ENCODE results near the gene PHKB.

Gene PHKB

GRCh38 chr16:47611042-47611441, 149.9 kb downstream of the PHKB start:
- no peaks in the 10 kb centered on the region for H3K27me3 ChIP-seq (replicated peaks; ENCODE audit: control insufficient read depth, insufficient read depth, low read length, poor library complexity, severe bottlenecking)
- peaks cover 12% of the 10 kb centered on the region for H3K36me3 ChIP-seq (ENCODE audit: control insufficient read depth, insufficient read depth, low read length)
- no peaks in the 10 kb centered on the region for H3K9me3 ChIP-seq (ENCODE audit: control insufficient read depth, low read length)
- H3K27ac ChIP-seq (ENCODE audit: insufficient read depth, low read length, poor library complexity, severe bottlenecking): no peak overlapping the region
- DNase-seq: no peak
- H3K4me3 ChIP-seq (ENCODE audit: insufficient read depth, low read depth, low read length, poor library complexity, severe bottlenecking): no peak overlapping the region
- H3K4me1 ChIP-seq (ENCODE audit: control insufficient read depth, insufficient read depth, low read length, poor library complexity, severe bottlenecking): no peaks in the 10 kb centered on the region

- no peaks in the 10 kb centered on the region for H3K9me3 ChIP-seq (ENCODE audit: control insufficient read depth, low read length)
- no peaks in the 10 kb centered on the region for H3K27me3 ChIP-seq (replicated peaks; ENCODE audit: control insufficient read depth, insufficient read depth, low read length, poor library complexity, severe bottlenecking)
- H3K27ac ChIP-seq (ENCODE audit: insufficient read depth, low read length, poor library complexity, severe bottlenecking): no peak overlapping the region
- DNase-seq: no peak
- H3K36me3 ChIP-seq (ENCODE audit: control insufficient read depth, insufficient read depth, low read length): peaks cover 12% of the 10 kb centered on the region
- H3K4me1 ChIP-seq (ENCODE audit: control insufficient read depth, insufficient read depth, low read length, poor library complexity, severe bottlenecking): no peaks in the 10 kb centered on the region
- no peak overlapping the region for H3K4me3 ChIP-seq (ENCODE audit: insufficient read depth, low read depth, low read length, poor library complexity, severe bottlenecking)
These were observed 150.8 kb downstream of the PHKB start for GRCh38 chr16:47611848-47612493.

- Histone ChIP-seq H3K27ac (ENCODE audit: insufficient read depth, low read length, poor library complexity, severe bottlenecking) (no peak overlapping the region), H3K4me1 (ENCODE audit: control insufficient read depth, insufficient read depth, low read length, poor library complexity, severe bottlenecking) (no peaks in the 10 kb centered on the region), H3K9me3 (ENCODE audit: control insufficient read depth, low read length) (no peaks in the 10 kb centered on the region), H3K27me3 (replicated peaks; ENCODE audit: control insufficient read depth, insufficient read depth, low read length, poor library complexity, severe bottlenecking) (no peaks in the 10 kb centered on the region), H3K36me3 (ENCODE audit: control insufficient read depth, insufficient read depth, low read length) (peaks cover 12% of the 10 kb centered on the region), H3K4me3 (ENCODE audit: insufficient read depth, low read depth, low read length, poor library complexity, severe bottlenecking) (no peak overlapping the region)
- DNase-seq: no peak
These were observed 151.6 kb downstream of the PHKB start for GRCh38 chr16:47612711-47613110.

- H3K36me3 ChIP-seq (ENCODE audit: control insufficient read depth, insufficient read depth, low read length): peaks cover 12% of the 10 kb centered on the region
- no peak overlapping the region for H3K27ac ChIP-seq (ENCODE audit: insufficient read depth, low read length, poor library complexity, severe bottlenecking)
- H3K4me3 ChIP-seq (ENCODE audit: insufficient read depth, low read depth, low read length, poor library complexity, severe bottlenecking): no peak overlapping the region
- no peaks in the 10 kb centered on the region for H3K9me3 ChIP-seq (ENCODE audit: control insufficient read depth, low read length)
- no peak for DNase-seq
- no peaks in the 10 kb centered on the region for H3K4me1 ChIP-seq (ENCODE audit: control insufficient read depth, insufficient read depth, low read length, poor library complexity, severe bottlenecking)
- H3K27me3 ChIP-seq (replicated peaks; ENCODE audit: control insufficient read depth, insufficient read depth, low read length, poor library complexity, severe bottlenecking): no peaks in the 10 kb centered on the region
These were observed 152.1 kb downstream of the PHKB start for GRCh38 chr16:47613251-47613650.

GRCh38 chr16:47617732-47618131, 156.6 kb downstream of the PHKB start:
- Histone ChIP-seq H3K4me3 (ENCODE audit: insufficient read depth, low read depth, low read length, poor library complexity, severe bottlenecking) (no peak overlapping the region), H3K27ac (ENCODE audit: insufficient read depth, low read length, poor library complexity, severe bottlenecking) (no peak overlapping the region), H3K36me3 (ENCODE audit: control insufficient read depth, insufficient read depth, low read length) (peaks cover under 1% of the 10 kb centered on the region), H3K27me3 (replicated peaks; ENCODE audit: control insufficient read depth, insufficient read depth, low read length, poor library complexity, severe bottlenecking) (no peaks in the 10 kb centered on the region), H3K4me1 (ENCODE audit: control insufficient read depth, insufficient read depth, low read length, poor library complexity, severe bottlenecking) (no peaks in the 10 kb centered on the region), H3K9me3 (ENCODE audit: control insufficient read depth, low read length) (no peaks in the 10 kb centered on the region)
- no peak for DNase-seq

- no peaks in the 10 kb centered on the region for H3K27me3 ChIP-seq (replicated peaks; ENCODE audit: control insufficient read depth, insufficient read depth, low read length, poor library complexity, severe bottlenecking)
- H3K9me3 ChIP-seq (ENCODE audit: control insufficient read depth, low read length): no peaks in the 10 kb centered on the region
- DNase-seq: no peak
- H3K36me3 ChIP-seq (ENCODE audit: control insufficient read depth, insufficient read depth, low read length): no peaks in the 10 kb centered on the region
- no peak overlapping the region for H3K27ac ChIP-seq (ENCODE audit: insufficient read depth, low read length, poor library complexity, severe bottlenecking)
- no peak overlapping the region for H3K4me3 ChIP-seq (ENCODE audit: insufficient read depth, low read depth, low read length, poor library complexity, severe bottlenecking)
- H3K4me1 ChIP-seq (ENCODE audit: control insufficient read depth, insufficient read depth, low read length, poor library complexity, severe bottlenecking): no peaks in the 10 kb centered on the region
These were observed 161.5 kb downstream of the PHKB start for GRCh38 chr16:47622451-47623176.

GRCh38 chr16:47624563-47624962, 163.4 kb downstream of the PHKB start:
- no peaks in the 10 kb centered on the region for H3K36me3 ChIP-seq (ENCODE audit: control insufficient read depth, insufficient read depth, low read length)
- no peak for DNase-seq
- H3K27ac ChIP-seq (ENCODE audit: insufficient read depth, low read length, poor library complexity, severe bottlenecking): no peak overlapping the region
- no peak overlapping the region for H3K4me3 ChIP-seq (ENCODE audit: insufficient read depth, low read depth, low read length, poor library complexity, severe bottlenecking)
- H3K4me1 ChIP-seq (ENCODE audit: control insufficient read depth, insufficient read depth, low read length, poor library complexity, severe bottlenecking): no peaks in the 10 kb centered on the region
- no peaks in the 10 kb centered on the region for H3K9me3 ChIP-seq (ENCODE audit: control insufficient read depth, low read length)
- no peaks in the 10 kb centered on the region for H3K27me3 ChIP-seq (replicated peaks; ENCODE audit: control insufficient read depth, insufficient read depth, low read length, poor library complexity, severe bottlenecking)

GRCh38 chr16:47625115-47625567, 164.0 kb downstream of the PHKB start:
- Histone ChIP-seq H3K4me1 (ENCODE audit: control insufficient read depth, insufficient read depth, low read length, poor library complexity, severe bottlenecking) (no peaks in the 10 kb centered on the region), H3K9me3 (ENCODE audit: control insufficient read depth, low read length) (no peaks in the 10 kb centered on the region), H3K36me3 (ENCODE audit: control insufficient read depth, insufficient read depth, low read length) (no peaks in the 10 kb centered on the region), H3K4me3 (ENCODE audit: insufficient read depth, low read depth, low read length, poor library complexity, severe bottlenecking) (no peak overlapping the region), H3K27ac (ENCODE audit: insufficient read depth, low read length, poor library complexity, severe bottlenecking) (no peak overlapping the region), H3K27me3 (replicated peaks; ENCODE audit: control insufficient read depth, insufficient read depth, low read length, poor library complexity, severe bottlenecking) (no peaks in the 10 kb centered on the region)
- DNase-seq: no peak

GRCh38 chr16:47626246-47626645, 165.1 kb downstream of the PHKB start:
- no peaks in the 10 kb centered on the region for H3K27me3 ChIP-seq (replicated peaks; ENCODE audit: control insufficient read depth, insufficient read depth, low read length, poor library complexity, severe bottlenecking)
- no peaks in the 10 kb centered on the region for H3K9me3 ChIP-seq (ENCODE audit: control insufficient read depth, low read length)
- no peaks in the 10 kb centered on the region for H3K4me1 ChIP-seq (ENCODE audit: control insufficient read depth, insufficient read depth, low read length, poor library complexity, severe bottlenecking)
- H3K4me3 ChIP-seq (ENCODE audit: insufficient read depth, low read depth, low read length, poor library complexity, severe bottlenecking): no peak overlapping the region
- no peaks in the 10 kb centered on the region for H3K36me3 ChIP-seq (ENCODE audit: control insufficient read depth, insufficient read depth, low read length)
- no peak for DNase-seq
- H3K27ac ChIP-seq (ENCODE audit: insufficient read depth, low read length, poor library complexity, severe bottlenecking): no peak overlapping the region

- Histone ChIP-seq H3K4me1 (ENCODE audit: control insufficient read depth, insufficient read depth, low read length, poor library complexity, severe bottlenecking) (no peaks in the 10 kb centered on the region), H3K27ac (ENCODE audit: insufficient read depth, low read length, poor library complexity, severe bottlenecking) (no peak overlapping the region), H3K27me3 (replicated peaks; ENCODE audit: control insufficient read depth, insufficient read depth, low read length, poor library complexity, severe bottlenecking) (no peaks in the 10 kb centered on the region), H3K36me3 (ENCODE audit: control insufficient read depth, insufficient read depth, low read length) (no peaks in the 10 kb centered on the region), H3K9me3 (ENCODE audit: control insufficient read depth, low read length) (no peaks in the 10 kb centered on the region), H3K4me3 (ENCODE audit: insufficient read depth, low read depth, low read length, poor library complexity, severe bottlenecking) (no peak overlapping the region)
- DNase-seq: no peak
These were observed 166.0 kb downstream of the PHKB start for GRCh38 chr16:47627085-47627639.

All from effector memory CD4-positive, alpha-beta T cell (primary cell).